Effector memory CD8-positive, alpha-beta T cell (primary cell): ENCODE results near the gene B4GALT6.
"Not testable (repeated sequence)": the region's sequence is repeated elsewhere in the genome, so short reads cannot be mapped to it uniquely, and the experiment has no call there.

Source experiments
- ATAC-seq: fragments of 150-1000 bp; cut with Tn5 transposase; replicated peaks from 2 replicates; pipeline ENCODE4 v1.10.0; 2021; ENCODE audit warnings: mild to moderate bottlenecking, moderate library complexity
- DNase-seq, 3 experiments: peaks; one replicate each; pipeline ENCODE4 v3.0.0; 2021
- H3K27ac Mint-ChIP-seq, 2 donors: one replicate each; pipeline ENCODE4 v1.8.0; 2022; ENCODE audit warnings: mild to moderate bottlenecking in 2 of 2, mixed read lengths in 2 of 2, moderate library complexity in 2 of 2
- H3K27me3 Mint-ChIP-seq, 2 donors: one replicate each; pipeline ENCODE4 v1.8.0; 2022; ENCODE audit warnings: mixed read lengths in 2 of 2
- H3K36me3 Mint-ChIP-seq: one replicate; pipeline ENCODE4 v1.8.0; 2022; ENCODE audit warnings: mild to moderate bottlenecking, moderate library complexity, mixed read lengths; ENCODE audit not compliant: insufficient read depth
- H3K4me1 Mint-ChIP-seq, 2 donors: one replicate each; pipeline ENCODE4 v1.8.0; 2022; ENCODE audit warnings: low read depth in 2 of 2, mixed read lengths in 2 of 2
- H3K4me3 Mint-ChIP-seq, 2 donors: one replicate each; pipeline ENCODE4 v1.8.0; 2022; ENCODE audit warnings: mild to moderate bottlenecking in 2 of 2, mixed read lengths in 2 of 2, moderate library complexity in 2 of 2
- H3K9me3 Mint-ChIP-seq, 2 donors: one replicate each; pipeline ENCODE4 v1.8.0; 2022; ENCODE audit warnings: mixed read lengths in 2 of 2
- total RNA-seq, 9 experiments: gene quantifications; one replicate each; lab custom pipeline; 2026; lab: John Stamatoyannopoulos, UW

B4GALT6 gene, protein sequence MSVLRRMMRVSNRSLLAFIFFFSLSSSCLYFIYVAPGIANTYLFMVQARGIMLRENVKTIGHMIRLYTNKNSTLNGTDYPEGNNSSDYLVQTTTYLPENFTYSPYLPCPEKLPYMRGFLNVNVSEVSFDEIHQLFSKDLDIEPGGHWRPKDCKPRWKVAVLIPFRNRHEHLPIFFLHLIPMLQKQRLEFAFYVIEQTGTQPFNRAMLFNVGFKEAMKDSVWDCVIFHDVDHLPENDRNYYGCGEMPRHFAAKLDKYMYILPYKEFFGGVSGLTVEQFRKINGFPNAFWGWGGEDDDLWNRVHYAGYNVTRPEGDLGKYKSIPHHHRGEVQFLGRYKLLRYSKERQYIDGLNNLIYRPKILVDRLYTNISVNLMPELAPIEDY
- 0 to 1.8 (median 0.97) reads per million in 9 experiments for total RNA-seq

DNA sequence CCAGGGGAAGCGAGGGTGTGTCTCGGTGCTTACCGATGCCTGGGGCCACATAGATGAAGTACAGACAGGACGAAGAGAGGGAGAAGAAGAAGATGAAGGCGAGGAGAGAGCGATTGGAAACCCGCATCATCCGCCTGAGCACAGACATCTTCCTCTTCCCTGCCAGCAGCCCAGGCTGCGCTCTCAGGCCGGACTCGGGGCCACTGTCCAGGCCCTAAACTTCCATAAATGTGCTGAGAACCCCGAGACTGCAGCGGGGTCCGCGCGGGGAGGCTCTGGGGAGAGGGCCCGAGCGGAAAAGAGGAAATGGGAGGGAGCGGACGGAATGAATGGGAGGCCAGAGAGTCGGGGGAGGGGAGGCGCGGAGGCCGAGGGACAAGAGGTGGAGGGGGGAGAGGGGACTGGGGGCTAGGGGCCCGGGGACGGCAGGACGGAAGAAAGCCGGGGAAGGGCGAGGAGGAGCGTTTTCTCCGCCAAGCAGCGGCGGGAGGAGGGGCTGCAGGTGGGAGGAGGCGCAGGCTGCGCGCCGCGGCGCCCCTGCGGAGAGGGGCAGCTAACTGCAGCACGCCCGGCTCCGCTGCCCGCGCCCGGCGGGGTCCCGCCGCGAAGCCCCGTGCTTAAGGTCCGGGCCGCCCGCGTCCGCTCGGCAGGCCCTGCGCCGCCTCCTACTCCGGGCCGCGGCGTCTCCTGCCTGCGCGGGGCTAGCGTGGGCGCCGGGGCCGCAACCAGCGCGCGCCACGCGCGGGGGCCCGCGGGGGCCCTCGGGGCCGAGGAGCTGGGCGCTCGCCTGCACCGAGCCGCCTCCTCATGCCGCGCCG is at the start of gene B4GALT6:
Gene B4GALT6, minus strand, starts transcription at position 303 of the 818 bp plus-strand sequence. Its CDS starts 155 bp downstream, at position 148.
- peaks cover 9 to 10% of the 10 kb centered on the region in 2 donors for H3K4me1 Mint-ChIP-seq
- peak within 1 kb of the TSS; percentile 42 to 49 for H3K27ac Mint-ChIP-seq
- no peaks in the 10 kb centered on the region for H3K36me3 Mint-ChIP-seq
- peaks cover 42 to 61% of the 10 kb centered on the region in 2 donors for H3K27me3 Mint-ChIP-seq
- peak in 1 of 3 experiments; percentile 14 for DNase-seq
- peak; percentile 43 for ATAC-seq
- H3K9me3 Mint-ChIP-seq: no peaks in the 10 kb centered on the region
- peak within 1 kb of the TSS; percentile 86 to 96 for H3K4me3 Mint-ChIP-seq

GRCh38 chr18:31731628-31732027 is 47.2 kb upstream of the B4GALT6 start:
- no peak overlapping the region for H3K4me3 Mint-ChIP-seq
- H3K27ac Mint-ChIP-seq: no peak overlapping the region
- no peaks in the 10 kb centered on the region for H3K9me3 Mint-ChIP-seq
- H3K4me1 Mint-ChIP-seq: peaks cover 0 to 3% of the 10 kb centered on the region in 2 donors
- ATAC-seq: no peak
- H3K27me3 Mint-ChIP-seq: peaks cover 40 to 44% of the 10 kb centered on the region in 2 donors
- no peak for DNase-seq
- no peaks in the 10 kb centered on the region for H3K36me3 Mint-ChIP-seq

DNA sequence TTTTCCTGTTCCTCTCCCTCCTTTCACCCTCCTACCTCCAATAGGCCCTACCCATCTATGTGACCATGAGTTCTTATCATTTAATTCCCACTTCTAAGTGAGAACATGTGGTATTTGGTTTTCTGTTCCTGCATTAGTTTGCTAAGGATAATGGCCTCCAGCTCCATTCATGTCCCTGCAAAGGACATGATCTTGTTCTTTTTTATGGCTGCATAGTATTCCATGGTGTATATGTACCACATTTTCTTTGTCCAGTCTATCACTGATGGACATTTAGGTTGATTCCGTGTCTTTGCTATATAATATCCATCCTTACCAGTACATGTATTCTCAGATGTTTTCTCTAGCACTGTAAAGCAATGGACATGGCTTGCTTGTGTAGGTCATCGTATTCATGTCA is 44.8 kb upstream of the B4GALT6 start:
- H3K9me3 Mint-ChIP-seq, DNase-seq, H3K4me1 Mint-ChIP-seq, ATAC-seq, H3K36me3 Mint-ChIP-seq, H3K27ac Mint-ChIP-seq, H3K4me3 Mint-ChIP-seq: not testable (repeated sequence)
- peaks cover 55 to 61% of the 10 kb centered on the region in 2 donors for H3K27me3 Mint-ChIP-seq

- Mint-ChIP-seq H3K36me3 (no peaks in the 10 kb centered on the region), H3K9me3 (peaks cover 0 to 6% of the 10 kb centered on the region in 2 donors), H3K27me3 (peaks cover 35 to 50% of the 10 kb centered on the region in 2 donors), H3K4me3 (peak overlapping the region; percentile 52 to 53), H3K4me1 (peaks cover 5 to 7% of the 10 kb centered on the region in 2 donors), H3K27ac (no peak overlapping the region)
- ATAC-seq (no peak), DNase-seq (no peak)
Observed at GRCh38 chr18:31723990-31724711, 39.8 kb upstream of the B4GALT6 start.

DNA sequence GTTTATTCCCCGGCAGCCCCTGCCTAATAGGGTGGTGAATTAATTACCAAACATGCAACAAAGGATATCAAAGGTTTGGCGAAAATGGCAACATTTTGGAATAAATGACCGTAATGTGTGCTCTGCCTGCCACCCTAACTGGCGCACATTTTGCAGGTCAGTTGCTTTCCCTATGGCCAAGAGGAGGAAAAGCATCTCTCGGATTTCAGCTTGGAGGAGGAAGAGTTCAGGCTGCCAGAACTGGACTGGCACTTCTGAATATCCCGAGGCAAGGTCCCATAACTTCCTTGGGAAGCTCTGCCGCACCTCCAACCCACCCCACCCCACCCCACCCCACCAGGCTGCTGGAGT is 39.2 kb upstream of the B4GALT6 start:
- Mint-ChIP-seq H3K36me3 (no peaks in the 10 kb centered on the region), H3K4me1 (peaks cover 5 to 7% of the 10 kb centered on the region in 2 donors), H3K27me3 (peaks cover 33 to 50% of the 10 kb centered on the region in 2 donors), H3K4me3 (no peak overlapping the region), H3K9me3 (peaks cover 0 to 8% of the 10 kb centered on the region in 2 donors), H3K27ac (no peak overlapping the region)
- DNase-seq (no peak), ATAC-seq (no peak)

DNA sequence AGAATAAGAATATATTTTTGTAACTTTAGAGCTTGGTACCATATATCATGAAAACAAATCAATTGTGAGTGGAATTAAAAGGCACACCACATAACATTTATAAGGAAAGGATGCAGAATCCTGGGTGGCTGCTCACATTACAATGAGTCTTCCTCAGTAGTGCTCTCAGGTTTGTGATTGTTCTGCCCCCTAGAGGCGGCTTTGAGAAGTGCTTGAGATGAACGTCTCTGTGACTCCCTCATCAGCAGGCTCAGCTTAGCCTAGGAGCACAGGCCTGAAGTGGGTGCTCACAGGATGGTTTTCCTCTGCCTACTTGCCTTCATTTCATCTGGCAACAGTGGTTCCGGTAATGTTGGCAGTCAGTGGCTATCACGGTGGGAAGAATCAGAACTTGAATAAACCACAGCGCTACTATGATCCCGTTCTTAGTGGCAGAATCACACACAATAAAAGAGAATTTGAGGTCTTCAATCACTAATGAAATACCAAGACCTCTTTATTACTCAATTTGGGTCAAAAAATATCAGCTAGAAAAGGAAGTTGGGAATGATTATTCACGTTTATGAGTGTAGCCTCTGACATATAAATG is 38.1 kb upstream of the B4GALT6 start:
- Mint-ChIP-seq H3K36me3 (no peaks in the 10 kb centered on the region), H3K27me3 (peaks cover 26 to 49% of the 10 kb centered on the region in 2 donors), H3K4me1 (peaks cover 4 to 5% of the 10 kb centered on the region in 2 donors), H3K27ac (no peak overlapping the region), H3K4me3 (no peak overlapping the region), H3K9me3 (peaks cover 0 to 8% of the 10 kb centered on the region in 2 donors)
- ATAC-seq (peak; percentile 80), DNase-seq (peak; percentile 57 to 74 (median 57))

GRCh38 chr18:31721601-31722000 is 37.2 kb upstream of the B4GALT6 start:
- no peak overlapping the region for H3K27ac Mint-ChIP-seq
- H3K27me3 Mint-ChIP-seq: peaks cover 22 to 46% of the 10 kb centered on the region in 2 donors
- H3K4me3 Mint-ChIP-seq: no peak overlapping the region
- no peak for DNase-seq
- H3K36me3 Mint-ChIP-seq: no peaks in the 10 kb centered on the region
- peaks cover 0 to 8% of the 10 kb centered on the region in 2 donors for H3K9me3 Mint-ChIP-seq
- H3K4me1 Mint-ChIP-seq: peaks cover 4 to 5% of the 10 kb centered on the region in 2 donors
- no peak for ATAC-seq

GRCh38 chr18:31720867-31721266 is 36.5 kb upstream of the B4GALT6 start:
- Mint-ChIP-seq H3K4me3 (no peak overlapping the region), H3K36me3 (no peaks in the 10 kb centered on the region), H3K4me1 (peaks cover 4 to 5% of the 10 kb centered on the region in 2 donors), H3K9me3 (peaks cover 0 to 8% of the 10 kb centered on the region in 2 donors), H3K27me3 (peaks cover 22 to 49% of the 10 kb centered on the region in 2 donors), H3K27ac (no peak overlapping the region)
- no peak for DNase-seq
- ATAC-seq: no peak

DNA sequence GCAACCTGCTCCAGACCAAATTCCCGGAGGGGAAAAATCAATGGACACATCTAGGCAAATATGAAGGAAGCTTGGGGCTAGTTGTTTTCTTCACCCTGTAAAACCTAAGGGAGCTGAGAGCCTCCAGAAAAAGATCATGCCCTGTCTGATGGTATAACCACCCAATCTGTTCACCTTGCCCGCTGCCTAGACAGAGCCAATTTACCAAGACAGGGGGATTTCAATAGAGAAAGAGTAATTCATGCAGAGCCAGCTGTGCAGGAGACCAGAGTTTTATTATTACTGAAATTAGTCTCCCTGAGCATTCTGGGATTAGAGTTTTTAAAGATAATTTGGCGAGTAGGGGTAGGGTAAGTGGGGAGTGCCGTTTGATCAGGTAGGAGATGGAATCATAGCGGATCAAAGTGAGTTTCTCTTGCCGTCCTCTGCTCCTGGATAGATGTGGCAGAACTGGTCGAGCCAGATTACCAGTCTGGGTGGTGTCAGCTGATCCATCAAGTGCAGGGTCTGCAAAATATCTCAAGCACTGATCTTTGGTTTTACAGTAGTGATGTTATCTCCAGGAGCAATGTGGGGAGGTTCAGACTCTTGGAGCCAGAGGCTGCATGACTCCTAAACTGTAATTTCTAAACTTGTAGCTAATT is 35.1 kb upstream of the B4GALT6 start:
- peaks cover 0 to 8% of the 10 kb centered on the region in 2 donors for H3K9me3 Mint-ChIP-seq
- no peak overlapping the region for H3K4me3 Mint-ChIP-seq
- peaks cover 15 to 36% of the 10 kb centered on the region in 2 donors for H3K27me3 Mint-ChIP-seq
- H3K36me3 Mint-ChIP-seq: no peaks in the 10 kb centered on the region
- no peak for DNase-seq
- no peak for ATAC-seq
- no peak overlapping the region for H3K27ac Mint-ChIP-seq
- peaks cover 4% of the 10 kb centered on the region in 2 donors for H3K4me1 Mint-ChIP-seq

DNA sequence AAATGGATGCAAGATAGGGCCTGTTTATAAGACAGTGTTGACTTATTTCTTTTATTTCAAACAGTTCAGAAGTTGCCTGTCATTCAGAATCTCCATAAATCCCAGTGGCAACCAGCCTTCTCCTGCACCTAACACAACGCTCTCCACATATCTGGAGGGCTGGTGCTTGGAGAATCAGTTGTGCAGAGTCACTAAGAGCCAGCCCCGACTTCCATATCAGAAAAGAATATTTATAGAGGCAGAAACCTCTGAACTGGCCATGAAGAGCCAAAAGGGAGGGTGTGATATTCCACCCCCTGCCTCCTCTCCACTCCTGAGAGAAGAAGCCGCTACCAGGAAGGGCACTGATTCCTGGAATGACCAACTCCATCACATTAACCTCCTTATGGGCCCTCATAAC is 34.0 kb upstream of the B4GALT6 start:
- Mint-ChIP-seq H3K9me3 (peaks cover 0 to 8% of the 10 kb centered on the region in 2 donors), H3K4me3 (no peak overlapping the region), H3K36me3 (no peaks in the 10 kb centered on the region), H3K27ac (no peak overlapping the region), H3K4me1 (no peaks in the 10 kb centered on the region), H3K27me3 (peaks cover 4 to 25% of the 10 kb centered on the region in 2 donors)
- ATAC-seq: no peak
- no peak for DNase-seq

- Mint-ChIP-seq H3K36me3 (no peaks in the 10 kb centered on the region), H3K27ac (no peak overlapping the region), H3K4me3 (no peak overlapping the region), H3K4me1 (no peaks in the 10 kb centered on the region), H3K27me3 (peaks cover 0 to 21% of the 10 kb centered on the region in 2 donors), H3K9me3 (peaks cover 0 to 8% of the 10 kb centered on the region in 2 donors)
- DNase-seq (no peak), ATAC-seq (no peak)
Observed at GRCh38 chr18:31716362-31716761, 32.0 kb upstream of the B4GALT6 start.

DNA sequence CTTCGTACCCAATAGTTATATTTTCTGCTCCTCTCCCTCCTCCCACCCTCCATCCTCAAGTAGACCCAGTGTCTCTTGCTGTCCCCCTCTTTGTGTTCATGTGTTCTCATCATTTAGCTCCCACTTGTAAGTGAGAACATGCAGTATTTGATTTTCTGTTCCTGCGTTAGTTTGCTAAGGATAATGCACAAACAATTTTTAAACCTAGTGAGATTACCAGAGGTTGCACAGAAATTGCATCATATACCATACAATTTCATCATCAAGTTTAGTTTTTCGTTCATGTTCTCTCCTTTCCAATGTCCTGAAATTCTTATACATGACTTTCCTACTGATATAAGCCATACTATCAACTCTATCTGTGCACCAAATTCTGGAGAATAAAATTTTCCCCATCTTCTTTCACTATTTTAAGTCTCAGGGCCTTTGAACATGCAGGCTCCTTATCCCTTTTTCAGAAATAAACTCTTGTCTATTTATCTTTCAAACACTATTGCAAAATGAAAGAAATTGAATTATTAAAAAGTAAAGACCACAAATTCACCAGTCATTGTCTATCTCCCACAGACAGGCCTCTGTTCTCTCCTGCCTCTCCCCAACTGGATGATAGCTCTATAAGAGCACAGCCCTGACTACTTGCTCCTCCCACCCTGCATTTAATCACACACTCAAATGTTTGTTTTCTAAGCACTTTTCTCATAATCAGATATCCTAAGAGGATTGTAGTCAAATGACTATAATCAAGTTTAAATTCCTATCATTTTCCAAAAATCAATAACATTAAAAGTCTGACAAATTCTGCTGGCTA is 27.2 kb upstream of the B4GALT6 start:
- Mint-ChIP-seq H3K4me1 (no peaks in the 10 kb centered on the region), H3K36me3 (no peaks in the 10 kb centered on the region), H3K27ac (no peak overlapping the region), H3K27me3 (peaks cover 0 to 8% of the 10 kb centered on the region in 2 donors), H3K9me3 (no peaks in the 10 kb centered on the region), H3K4me3 (no peak overlapping the region)
- ATAC-seq (no peak), DNase-seq (no peak)
